SK-N-SH (cell line): Measurements from ENCODE around the gene RASL10B. TPM values are rescaled to one million over a fixed set of nuclear protein-coding genes. Genes with fewer than 3 reads are reported as not detected.

Experiments
- CTCF ChIA-PET: fragments of 300-600, 350-600 bp; formaldehyde crosslinking; extraction: SDS; loops from one replicate; lab custom pipeline; 2021; lab: Yijun Ruan, JAX
- POLR2A ChIA-PET: fragments of 350-600 bp; sonication (Branson Sonifier 250); formaldehyde crosslinking; extraction: SDS; loops from one replicate; lab custom pipeline; 2020; ENCODE audit warnings: antibody characterized with exemption, inconsistent platforms; lab: Yijun Ruan, JAX
- DNase-seq: peaks from one replicate; pipeline ENCODE4 v3.0.0; 2012
- H2AFZ ChIP-seq: fragments of 200-600 bp; sonication (generic); 2 replicates; pipeline ENCODE4 v1.8.1; 2016; ENCODE audit warnings: antibody characterized with exemption, mild to moderate bottlenecking, low read depth
- H3F3A ChIP-seq: fragments of 200-600 bp; sonication (generic); replicated peaks from 2 replicates; pipeline ENCODE3; 2016; ENCODE audit warnings: antibody characterized with exemption, mild to moderate bottlenecking; ENCODE audit not compliant: insufficient read depth
- H3K27ac ChIP-seq, 2 experiments: fragments of 200-500 bp in 1 of 2; fragments of 200-600 bp in 1 of 2; sonication (Bioruptor generic) in 1 of 2; sonication (generic), shearing (Covaris generic) in 1 of 2; 2 replicates each; pipeline versions ENCODE4 v1.5.1 to v1.6.1; 2014 to 2016; ENCODE audit warnings: low read depth in 2 of 2, inconsistent platforms in 1 of 2, low read length in 1 of 2, mild to moderate bottlenecking in 1 of 2, mixed read lengths in 1 of 2
- H3K27me3 ChIP-seq: fragments of 200-600 bp; sonication (generic), shearing (Covaris generic); 2 replicates; pipeline ENCODE4 v1.6.1; 2016; ENCODE audit warnings: mixed run types; ENCODE audit not compliant: insufficient read depth
- H3K36me3 ChIP-seq, 2 experiments: fragments of 200-500 bp in 1 of 2; fragments of 200-600 bp in 1 of 2; sonication (Bioruptor generic) in 1 of 2; sonication (generic) in 1 of 2; replicated peaks in 1 of 2; 2 replicates each; pipeline versions ENCODE3 to v1.5.1; 2014 to 2016; ENCODE audit warnings: low read length in 1 of 2, mild to moderate bottlenecking in 1 of 2; ENCODE audit not compliant: insufficient read depth in 2 of 2, control insufficient read depth in 1 of 2
- H3K4me1 ChIP-seq, 2 experiments: fragments of 200-500 bp in 1 of 2; fragments of 200-600 bp in 1 of 2; sonication (Bioruptor generic) in 1 of 2; sonication (generic), shearing (Covaris generic) in 1 of 2; 2 replicates each; pipeline versions ENCODE4 v1.5.1 to v1.6.1; 2014 to 2016; ENCODE audit warnings: low read depth in 1 of 2, low read length in 1 of 2, mixed run types in 1 of 2; ENCODE audit not compliant: insufficient read depth in 2 of 2, control insufficient read depth in 1 of 2
- H3K4me2 ChIP-seq: fragments of 200-600 bp; sonication (generic), shearing (Covaris generic); 2 replicates; pipeline ENCODE4 v1.6.1; 2017; ENCODE audit warnings: mixed run types
- H3K4me3 ChIP-seq, 2 experiments: fragments of 200-500 bp in 1 of 2; fragments of 200-600 bp in 1 of 2; sonication (Bioruptor generic) in 1 of 2; sonication (generic), shearing (Covaris generic) in 1 of 2; 2 replicates each; pipeline versions ENCODE4 v1.5.1 to v1.8.1; 2014 to 2016; ENCODE audit warnings: low read depth in 2 of 2, inconsistent platforms in 1 of 2, low read length in 1 of 2, mild to moderate bottlenecking in 1 of 2, mixed read lengths in 1 of 2, moderate library complexity in 1 of 2
- H3K79me2 ChIP-seq: fragments of 200-600 bp; sonication (generic); 2 replicates; pipeline ENCODE4 v1.8.1; 2017; ENCODE audit warnings: mild to moderate bottlenecking; ENCODE audit not compliant: insufficient read depth
- H3K9ac ChIP-seq: fragments of 200-600 bp; sonication (generic); 2 replicates; pipeline ENCODE4 v1.6.1; 2017; ENCODE audit warnings: mixed run types
- H3K9me2 ChIP-seq: fragments of 200-600 bp; sonication (generic); 2 replicates; pipeline ENCODE4 v1.6.1; 2017; ENCODE audit warnings: mixed run types
- H3K9me3 ChIP-seq: fragments of 200-600 bp; sonication (generic); 2 replicates; pipeline ENCODE4 v1.6.1; 2017; ENCODE audit warnings: mixed run types, mild to moderate bottlenecking, moderate library complexity
- H4K20me1 ChIP-seq: fragments of 200-600 bp; sonication (generic); 2 replicates; pipeline ENCODE4 v1.6.1; 2017; ENCODE audit warnings: mild to moderate bottlenecking, mixed run types; ENCODE audit not compliant: insufficient read depth
- FOSL2 ChIP-seq: IDR thresholded peaks from 2 replicates; pipeline ENCODE4 v1.4.0; 2012; ENCODE audit warnings: low read depth, mild to moderate bottlenecking, moderate library complexity, borderline replicate concordance
- GABPA ChIP-seq: IDR thresholded peaks from 2 replicates; pipeline ENCODE4 v1.4.0; 2012; ENCODE audit warnings: low read depth, mild to moderate bottlenecking
- GATA2 ChIP-seq: sonication (generic); formaldehyde crosslinking; IDR thresholded peaks from 2 replicates; pipeline ENCODE4 v1.5.0; 2020; ENCODE audit warnings: mild to moderate bottlenecking, missing genetic modification reagents
- NRF1 ChIP-seq: IDR thresholded peaks from 2 replicates; pipeline ENCODE4 v1.6.1; 2012; ENCODE audit warnings: low read depth, mild to moderate bottlenecking, low read length
- RAD21 ChIP-seq: IDR thresholded peaks from 2 replicates; pipeline ENCODE4 v1.6.1; 2012; ENCODE audit warnings: mild to moderate bottlenecking, low read length
- TEAD4 ChIP-seq: IDR thresholded peaks from 2 replicates; pipeline ENCODE4 v1.4.0; 2012; ENCODE audit warnings: mild to moderate bottlenecking, borderline replicate concordance; ENCODE audit not compliant: insufficient read depth
- WGBS: methylation state at CpG from one replicate; pipeline ENCODE4 v1.1.6; 2017; ENCODE audit warnings: low lambda C conversion rate; 5-methylcytosine and 5-hydroxymethylcytosine counted together
- polyA plus RNA-seq, 3 experiments: library from polyadenylated mRNA; depleted of rRNA; stranded (reverse); fragments of >200 nt; gene quantifications; 2 replicates each; pipeline ENCODE4 v1.2.3, GENCODE V29; 2012
- TF ChIP-seq, protein P1 (sequence below): IDR thresholded peaks from 2 replicates; pipeline ENCODE4 v1.6.1; 2012; ENCODE audit warnings: mild to moderate bottlenecking, low read depth, low read length, moderate library complexity
- TF ChIP-seq, protein P2 (sequence below): IDR thresholded peaks from 2 replicates; pipeline ENCODE4 v1.4.0; 2012; ENCODE audit warnings: low read depth
- TF ChIP-seq, protein P3 (sequence below): fragments of 150-350 bp; IDR thresholded peaks from 2 replicates; pipeline ENCODE4 v1.6.1; 2016; ENCODE audit warnings: mild to moderate bottlenecking, low read depth, low read length
- TF ChIP-seq, protein P4 (sequence below): IDR thresholded peaks from 2 replicates; pipeline ENCODE4 v1.4.0; 2012; ENCODE audit warnings: low read depth, borderline replicate concordance

The RASL10B gene
- polyA plus RNA-seq, 1 of the 3 experiments (the other 2 are of a cell fraction): 4.2 TPM

DNA sequence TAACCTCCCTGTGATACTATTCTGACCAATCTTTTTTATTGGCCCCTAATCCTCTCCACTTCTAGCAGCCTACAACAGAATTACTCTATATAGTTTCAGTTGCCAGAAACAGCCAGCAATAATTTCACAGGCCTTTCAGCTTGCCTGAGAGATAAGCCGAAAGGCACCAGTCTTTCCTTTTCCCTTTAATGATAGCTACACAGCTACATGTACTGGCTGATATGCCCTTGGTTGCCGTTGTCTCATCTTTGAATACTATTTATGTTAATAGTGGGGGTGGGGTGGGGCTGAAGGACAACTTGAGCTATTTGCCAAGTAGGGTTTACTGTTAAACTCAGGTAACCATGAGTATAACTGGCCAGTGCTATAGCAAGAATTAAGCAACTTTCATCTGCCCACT is 35.8 kb upstream of the RASL10B start (continued):
- no peak for TF ChIP-seq GATA2 (CRISPR knock-in tag)
- no peak for TF ChIP-seq FOSL2
- no peak for TF ChIP-seq TEAD4
- TF ChIP-seq GABPA: no peak
- TF ChIP-seq, protein P1, sequence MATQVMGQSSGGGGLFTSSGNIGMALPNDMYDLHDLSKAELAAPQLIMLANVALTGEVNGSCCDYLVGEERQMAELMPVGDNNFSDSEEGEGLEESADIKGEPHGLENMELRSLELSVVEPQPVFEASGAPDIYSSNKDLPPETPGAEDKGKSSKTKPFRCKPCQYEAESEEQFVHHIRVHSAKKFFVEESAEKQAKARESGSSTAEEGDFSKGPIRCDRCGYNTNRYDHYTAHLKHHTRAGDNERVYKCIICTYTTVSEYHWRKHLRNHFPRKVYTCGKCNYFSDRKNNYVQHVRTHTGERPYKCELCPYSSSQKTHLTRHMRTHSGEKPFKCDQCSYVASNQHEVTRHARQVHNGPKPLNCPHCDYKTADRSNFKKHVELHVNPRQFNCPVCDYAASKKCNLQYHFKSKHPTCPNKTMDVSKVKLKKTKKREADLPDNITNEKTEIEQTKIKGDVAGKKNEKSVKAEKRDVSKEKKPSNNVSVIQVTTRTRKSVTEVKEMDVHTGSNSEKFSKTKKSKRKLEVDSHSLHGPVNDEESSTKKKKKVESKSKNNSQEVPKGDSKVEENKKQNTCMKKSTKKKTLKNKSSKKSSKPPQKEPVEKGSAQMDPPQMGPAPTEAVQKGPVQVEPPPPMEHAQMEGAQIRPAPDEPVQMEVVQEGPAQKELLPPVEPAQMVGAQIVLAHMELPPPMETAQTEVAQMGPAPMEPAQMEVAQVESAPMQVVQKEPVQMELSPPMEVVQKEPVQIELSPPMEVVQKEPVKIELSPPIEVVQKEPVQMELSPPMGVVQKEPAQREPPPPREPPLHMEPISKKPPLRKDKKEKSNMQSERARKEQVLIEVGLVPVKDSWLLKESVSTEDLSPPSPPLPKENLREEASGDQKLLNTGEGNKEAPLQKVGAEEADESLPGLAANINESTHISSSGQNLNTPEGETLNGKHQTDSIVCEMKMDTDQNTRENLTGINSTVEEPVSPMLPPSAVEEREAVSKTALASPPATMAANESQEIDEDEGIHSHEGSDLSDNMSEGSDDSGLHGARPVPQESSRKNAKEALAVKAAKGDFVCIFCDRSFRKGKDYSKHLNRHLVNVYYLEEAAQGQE: no peak

DNA sequence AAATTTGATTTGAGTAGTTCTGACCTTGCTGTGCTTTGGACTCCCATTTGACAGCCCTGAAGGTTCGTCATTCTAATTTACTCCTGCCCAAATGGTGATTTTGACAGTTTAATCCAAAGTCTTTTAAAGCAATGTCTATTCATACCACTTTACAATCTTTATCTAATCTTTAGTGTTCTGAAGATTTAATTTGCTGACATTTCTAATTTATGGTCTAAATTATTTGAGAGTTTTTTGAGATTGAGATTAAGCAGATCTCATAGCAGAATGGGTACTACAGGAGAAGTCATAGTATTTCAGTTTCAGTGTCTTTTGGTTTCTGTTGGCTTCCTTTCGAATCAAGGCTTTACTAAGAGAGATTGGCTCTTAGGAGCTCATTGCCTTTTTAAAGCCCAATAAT is 32.6 kb upstream of the RASL10B start:
- Histone ChIP-seq H3K9me3 (no peaks in the 10 kb centered on the region), H3K36me3 (peaks cover 35 to 51% of the 10 kb centered on the region in 2 experiments), H3K79me2 (peaks cover 14% of the 10 kb centered on the region), H3K4me2 (no peak overlapping the region), H3K9ac (no peak overlapping the region), H3K4me1 (no peaks in the 10 kb centered on the region), H3K9me2 (no peaks in the 10 kb centered on the region), H3K27ac (no peak overlapping the region), H3F3A (no peaks in the 10 kb centered on the region), H4K20me1 (0 out of 2 replicates have a peak, but pooled peaks cover 4% of the 10 kb centered on the region), H2AFZ (no peak overlapping the region), H3K27me3 (no peaks in the 10 kb centered on the region), H3K4me3 (no peak overlapping the region)
- CTCF ChIA-PET: interaction anchor here (2.7 kb wide), 1 partner anchor 49 kb away, joined by 8 read pairs; no protein-coding TSS in a partner anchor
- TF ChIP-seq, protein P2, sequence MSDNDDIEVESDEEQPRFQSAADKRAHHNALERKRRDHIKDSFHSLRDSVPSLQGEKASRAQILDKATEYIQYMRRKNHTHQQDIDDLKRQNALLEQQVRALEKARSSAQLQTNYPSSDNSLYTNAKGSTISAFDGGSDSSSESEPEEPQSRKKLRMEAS: no peak
- DNase-seq: no peak
- WGBS: 100% methylated on average over 2 of the region's 2 CpGs
- POLR2A ChIA-PET: no interaction called here

DNA sequence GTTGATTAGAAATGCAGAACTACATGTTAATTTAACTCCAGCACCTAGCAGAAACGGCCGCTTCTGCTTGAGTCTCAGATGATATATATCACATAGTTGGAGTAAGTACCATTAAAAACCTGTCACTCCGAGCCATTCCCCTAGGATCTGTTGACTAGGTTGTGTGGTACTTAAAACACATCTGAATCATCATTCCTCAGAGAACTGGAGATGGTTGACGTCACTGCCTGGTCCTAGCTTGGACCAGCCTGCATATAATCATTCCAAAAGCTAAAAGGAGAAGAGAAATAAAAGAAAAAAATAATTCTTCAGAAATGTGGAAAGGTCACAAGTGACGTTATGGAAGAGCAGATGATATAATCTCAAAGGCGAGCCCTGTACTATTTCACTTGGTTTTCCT is 31.3 kb upstream of the RASL10B start:
- H3K36me3 ChIP-seq: peaks cover 27 to 38% of the 10 kb centered on the region in 2 experiments
- H3K9ac ChIP-seq: no peak overlapping the region
- H4K20me1 ChIP-seq: 0 out of 2 replicates have a peak, but pooled peaks cover 4% of the 10 kb centered on the region
- H3K4me2 ChIP-seq: no peak overlapping the region
- H3K27ac ChIP-seq: no peak overlapping the region
- H3K4me1 ChIP-seq: no peaks in the 10 kb centered on the region
- H3K27me3 ChIP-seq: no peaks in the 10 kb centered on the region
- H2AFZ ChIP-seq: no peak overlapping the region
- ChIA-PET POLR2A (no interaction called here), CTCF (interaction anchor here (0.7 kb wide), 1 partner anchor 81 kb away, joined by 3 read pairs; no protein-coding TSS in a partner anchor)
- H3K9me3 ChIP-seq: no peaks in the 10 kb centered on the region
- H3K4me3 ChIP-seq: no peak overlapping the region
- no peaks in the 10 kb centered on the region for H3F3A ChIP-seq
- TF ChIP-seq NRF1 (no peak), RAD21 (no peak)
- TF ChIP-seq, protein P3, sequence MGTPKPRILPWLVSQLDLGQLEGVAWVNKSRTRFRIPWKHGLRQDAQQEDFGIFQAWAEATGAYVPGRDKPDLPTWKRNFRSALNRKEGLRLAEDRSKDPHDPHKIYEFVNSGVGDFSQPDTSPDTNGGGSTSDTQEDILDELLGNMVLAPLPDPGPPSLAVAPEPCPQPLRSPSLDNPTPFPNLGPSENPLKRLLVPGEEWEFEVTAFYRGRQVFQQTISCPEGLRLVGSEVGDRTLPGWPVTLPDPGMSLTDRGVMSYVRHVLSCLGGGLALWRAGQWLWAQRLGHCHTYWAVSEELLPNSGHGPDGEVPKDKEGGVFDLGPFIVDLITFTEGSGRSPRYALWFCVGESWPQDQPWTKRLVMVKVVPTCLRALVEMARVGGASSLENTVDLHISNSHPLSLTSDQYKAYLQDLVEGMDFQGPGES: no peak
- TF ChIP-seq, protein P4, sequence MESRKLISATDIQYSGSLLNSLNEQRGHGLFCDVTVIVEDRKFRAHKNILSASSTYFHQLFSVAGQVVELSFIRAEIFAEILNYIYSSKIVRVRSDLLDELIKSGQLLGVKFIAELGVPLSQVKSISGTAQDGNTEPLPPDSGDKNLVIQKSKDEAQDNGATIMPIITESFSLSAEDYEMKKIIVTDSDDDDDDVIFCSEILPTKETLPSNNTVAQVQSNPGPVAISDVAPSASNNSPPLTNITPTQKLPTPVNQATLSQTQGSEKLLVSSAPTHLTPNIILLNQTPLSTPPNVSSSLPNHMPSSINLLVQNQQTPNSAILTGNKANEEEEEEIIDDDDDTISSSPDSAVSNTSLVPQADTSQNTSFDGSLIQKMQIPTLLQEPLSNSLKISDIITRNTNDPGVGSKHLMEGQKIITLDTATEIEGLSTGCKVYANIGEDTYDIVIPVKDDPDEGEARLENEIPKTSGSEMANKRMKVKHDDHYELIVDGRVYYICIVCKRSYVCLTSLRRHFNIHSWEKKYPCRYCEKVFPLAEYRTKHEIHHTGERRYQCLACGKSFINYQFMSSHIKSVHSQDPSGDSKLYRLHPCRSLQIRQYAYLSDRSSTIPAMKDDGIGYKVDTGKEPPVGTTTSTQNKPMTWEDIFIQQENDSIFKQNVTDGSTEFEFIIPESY: no peak
- DNase-seq: no peak
- 93% methylated on average over 6 of the region's 6 CpGs for WGBS
- H3K79me2 ChIP-seq: peaks cover 14% of the 10 kb centered on the region
- no peaks in the 10 kb centered on the region for H3K9me2 ChIP-seq
